Measurements from ENCODE around the gene USP11. TPM values are rescaled to one million over a fixed set of nuclear protein-coding genes. Genes with fewer than 3 reads are reported as not detected.
A peak's percentile ranks its signal among the peaks of the same experiment; 100 is the strongest.

USP11 gene
- total RNA-seq (10 to 100 TPM; 36.2 to 49.8 TPM), polyA plus RNA-seq (ENCODE audit: insufficient read length in 6 of 6) (100 to 1,000 TPM; 107 to 126 (median 121) TPM)
- long read RNA-seq, donor 1, transcript USP11-204 (21 exons, 3,515 nt): major isoform, 6 of 25 reads
- long read RNA-seq, donor 1, partial matches to known transcripts: 19 of 25 reads
- long read RNA-seq, donor 1, other reads (novel, unspliced or antisense): 0 of 25 reads
- long read RNA-seq, donor 2, transcript USP11-204 (21 exons, 3,515 nt): major isoform, 7 of 43 reads
- long read RNA-seq, donor 2, partial matches to known transcripts: 36 of 43 reads
- long read RNA-seq, donor 2, other reads (novel, unspliced or antisense): 0 of 43 reads
- long read RNA-seq, donor 3, transcript USP11-204 (21 exons, 3,515 nt): major isoform, 10 of 16 reads
- long read RNA-seq, donor 3, partial matches to known transcripts: 6 of 16 reads
- long read RNA-seq, donor 3, other reads (novel, unspliced or antisense): 0 of 16 reads
- long read RNA-seq, donor 4, transcript USP11-204 (21 exons, 3,515 nt): major isoform, 7 of 18 reads
- long read RNA-seq, donor 4, partial matches to known transcripts: 9 of 18 reads
- long read RNA-seq, donor 4, other reads (novel, unspliced or antisense): 2 of 18 reads
- long read RNA-seq, donor 5, transcript USP11-204 (21 exons, 3,515 nt): major isoform, 5 of 15 reads
- long read RNA-seq, donor 5, partial matches to known transcripts: 10 of 15 reads
- long read RNA-seq, donor 5, other reads (novel, unspliced or antisense): 0 of 15 reads
- long read RNA-seq, donor 6, transcript USP11-204 (21 exons, 3,515 nt): major isoform, 10 of 16 reads
- long read RNA-seq, donor 6, partial matches to known transcripts: 6 of 16 reads
- long read RNA-seq, donor 6, other reads (novel, unspliced or antisense): 0 of 16 reads
- long read RNA-seq, donor 7, transcript USP11-204 (21 exons, 3,515 nt): major isoform, 6 of 8 reads
- long read RNA-seq, donor 7, partial matches to known transcripts: 0 of 8 reads
- long read RNA-seq, donor 7, other reads (novel, unspliced or antisense): 0 of 8 reads
- long read RNA-seq, donor 8, transcript USP11-204 (21 exons, 3,515 nt): major isoform, 15 of 41 reads
- long read RNA-seq, donor 8, partial matches to known transcripts: 26 of 41 reads
- long read RNA-seq, donor 8, other reads (novel, unspliced or antisense): 0 of 41 reads
- long read RNA-seq, donor 9: 0 reads
- long read RNA-seq, donor 10, transcript USP11-204 (21 exons, 3,515 nt): major isoform, 5 of 12 reads
- long read RNA-seq, donor 10, partial matches to known transcripts: 3 of 12 reads
- long read RNA-seq, donor 10, other reads (novel, unspliced or antisense): 4 of 12 reads
- long read RNA-seq, donor 11, transcript USP11-204 (21 exons, 3,515 nt): major isoform, 23 of 119 reads
- long read RNA-seq, donor 11, partial matches to known transcripts: 95 of 119 reads
- long read RNA-seq, donor 11, other reads (novel, unspliced or antisense): 0 of 119 reads
- long read RNA-seq, donor 12, transcript USP11-204 (21 exons, 3,515 nt): major isoform, 12 of 27 reads
- long read RNA-seq, donor 12, partial matches to known transcripts: 14 of 27 reads
- long read RNA-seq, donor 12, other reads (novel, unspliced or antisense): 0 of 27 reads

GRCh38 chrX:47232803-47233332, at the start of gene USP11:
Gene USP11 (plus strand): TSS chrX:47233009. CDS start chrX:47233044, 35 bp downstream.
- Histone ChIP-seq H3K4me3 (peak within 1 kb of the TSS; percentile 26 to 52), H3K27ac (peak within 1 kb of the TSS; percentile 89 to 92), H3K27me3 (peaks cover 0 to 10% of the 10 kb centered on the region in 2 donors), H3K36me3 (peaks cover 0 to 14% of the 10 kb centered on the region in 2 donors), H3K4me1 (no peaks in the 10 kb centered on the region), H3K9me3 (no peaks in the 10 kb centered on the region)
- DNase-seq (peak in 3 of 4 donors; percentile 47 to 79 (median 61)), ATAC-seq (peak; percentile 14)
- intact Hi-C loops (cut with DNase I): no loop called here
- no peak for TF ChIP-seq CTCF (IDR thresholded peaks at IDR 0.05)

- Histone ChIP-seq H3K27me3 (peaks cover 0 to 5% of the 10 kb centered on the region in 2 donors), H3K27ac (no peak overlapping the region), H3K36me3 (peaks cover 0 to 78% of the 10 kb centered on the region in 2 donors), H3K9me3 (no peaks in the 10 kb centered on the region), H3K4me3 (no peak overlapping the region), H3K4me1 (no peaks in the 10 kb centered on the region)
- ATAC-seq: no peak
- DNase-seq: peak in 1 of 4 donors; percentile 15
- no peak for TF ChIP-seq CTCF (IDR thresholded peaks at IDR 0.05)
- intact Hi-C loops (cut with DNase I): no loop called here
These were observed 48.3 kb upstream of the USP11 start for GRCh38 chrX:47184486-47184885.

- Histone ChIP-seq H3K4me1 (no peaks in the 10 kb centered on the region), H3K27me3 (peaks cover 0 to 5% of the 10 kb centered on the region in 2 donors), H3K9me3 (no peaks in the 10 kb centered on the region), H3K27ac (no peak overlapping the region), H3K4me3 (no peak overlapping the region), H3K36me3 (peaks cover 0 to 71% of the 10 kb centered on the region in 2 donors)
- DNase-seq (no peak), ATAC-seq (no peak)
- no peak for TF ChIP-seq CTCF (IDR thresholded peaks at IDR 0.05)
- intact Hi-C loops (cut with DNase I): no loop called here
These were observed 47.6 kb upstream of the USP11 start for GRCh38 chrX:47185241-47185640.

- TF ChIP-seq CTCF (IDR thresholded peaks at IDR 0.05): no peak
- no peak overlapping the region for H3K4me3 ChIP-seq
- H3K27ac ChIP-seq: no peak overlapping the region
- peaks cover 0 to 5% of the 10 kb centered on the region in 2 donors for H3K27me3 ChIP-seq
- ATAC-seq (no peak), DNase-seq (no peak)
- H3K4me1 ChIP-seq: no peaks in the 10 kb centered on the region
- intact Hi-C loops (cut with DNase I): no loop called here
- no peaks in the 10 kb centered on the region for H3K9me3 ChIP-seq
- peaks cover 0 to 61% of the 10 kb centered on the region in 2 donors for H3K36me3 ChIP-seq
These were observed 46.6 kb upstream of the USP11 start for GRCh38 chrX:47186096-47186740.
